Islet precursor cell (in vitro differentiated cells): ENCODE measurements around the gene LIME1.
"Not testable (repeated sequence)": the region's sequence is repeated elsewhere in the genome, so short reads cannot be mapped to it uniquely, and the experiment has no call there.

Experiments used
- DNase-seq: peaks from one replicate; pipeline ENCODE4 v3.0.0-alpha.2; 2018

LIME1 gene

DNA sequence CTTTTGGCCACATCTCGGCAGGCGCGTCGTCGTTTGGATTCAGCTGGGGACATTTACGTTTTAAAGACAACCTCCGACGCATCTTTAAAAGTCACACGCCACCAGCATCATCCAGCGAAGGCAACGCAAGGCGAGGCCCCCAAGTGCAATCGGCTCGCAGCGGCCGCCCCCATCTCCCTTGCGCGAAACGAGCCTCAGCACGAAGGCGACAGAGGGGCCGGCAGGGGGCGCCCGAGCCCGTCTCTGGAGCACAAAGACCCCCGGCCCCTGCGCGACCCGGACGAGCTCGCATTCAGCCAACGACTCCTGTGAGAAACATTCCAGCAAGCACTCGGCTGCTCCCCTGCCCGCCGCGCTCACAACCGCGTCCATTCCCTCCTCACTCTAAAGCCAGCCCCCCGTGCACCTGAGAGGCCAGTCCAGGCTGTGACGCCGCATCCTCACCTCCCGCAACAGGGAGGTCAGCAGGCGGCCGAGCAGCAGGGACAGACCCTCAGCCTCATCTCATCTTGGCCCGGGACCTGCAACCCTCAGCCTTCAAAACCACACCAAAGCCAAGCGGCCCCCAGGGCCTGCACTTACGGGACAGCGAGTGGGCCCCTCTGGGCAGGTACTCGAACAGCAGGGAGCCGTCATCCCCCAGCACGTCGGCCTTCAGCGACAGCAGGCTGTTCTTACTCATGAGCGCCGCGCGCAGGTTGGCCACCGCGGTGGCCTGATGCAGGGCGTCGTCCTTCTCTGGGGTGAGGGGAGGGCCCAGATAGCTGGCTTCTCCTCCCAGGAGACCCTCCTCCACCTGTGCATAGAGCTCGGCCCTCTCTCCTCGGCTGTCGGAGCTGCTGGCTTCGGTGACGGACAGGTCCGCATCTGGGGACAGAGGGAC lies 38.9 kb downstream of the LIME1 start:
- DNase-seq: peak; percentile 92

DNA sequence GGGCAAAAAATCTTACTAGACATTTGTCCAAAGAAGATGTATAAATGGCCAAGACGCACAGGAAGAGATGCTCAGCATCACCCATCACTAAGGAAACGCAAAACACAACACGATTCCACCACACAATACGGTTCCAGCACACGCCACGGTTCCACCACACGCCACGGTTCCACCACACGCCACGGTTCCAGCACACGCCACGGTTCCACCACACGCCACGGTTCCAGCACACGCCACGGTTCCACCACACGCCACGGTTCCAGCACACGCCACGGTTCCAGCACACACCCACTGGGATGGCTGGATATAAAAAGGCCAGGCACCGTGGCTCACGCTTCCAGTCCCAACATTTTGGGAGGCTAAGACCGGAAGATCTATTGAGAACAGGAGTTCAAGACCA lies 40.4 kb downstream of the LIME1 start:
- DNase-seq: not testable (repeated sequence)

- DNase-seq: no peak
These were observed 41.1 kb downstream of the LIME1 start for GRCh38 chr20:63777614-63778013.

- no peak for DNase-seq
These were observed 41.7 kb downstream of the LIME1 start for GRCh38 chr20:63778034-63778752.

- no peak for DNase-seq
These were observed 42.4 kb downstream of the LIME1 start for GRCh38 chr20:63778857-63779256.

- no peak for DNase-seq
These were observed 44.7 kb downstream of the LIME1 start for GRCh38 chr20:63781181-63781580.

DNA sequence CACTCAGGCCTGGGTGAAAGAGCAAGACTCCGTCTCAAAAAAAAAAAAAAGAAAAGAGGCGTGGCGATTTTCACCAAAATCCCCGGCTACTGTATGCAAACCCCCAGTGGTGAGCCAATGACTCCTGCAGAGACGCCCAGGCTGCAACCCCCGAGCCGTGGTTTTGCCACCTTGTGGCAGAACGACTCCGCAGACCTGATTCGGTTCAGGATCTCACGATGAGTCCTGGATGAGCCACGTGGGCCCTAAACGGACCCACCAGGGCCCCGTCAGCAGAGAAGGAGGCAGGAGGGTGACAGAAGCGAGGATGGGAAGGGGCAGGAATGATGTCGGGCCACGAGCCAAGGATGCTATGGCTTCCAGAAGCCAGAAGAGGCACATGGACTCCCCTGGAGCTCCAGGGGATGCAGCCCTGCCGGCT lies 45.6 kb downstream of the LIME1 start:
- no peak for DNase-seq

- no peak for DNase-seq
These were observed 46.1 kb downstream of the LIME1 start for GRCh38 chr20:63782521-63782971.

- DNase-seq: no peak
These were observed 47.5 kb downstream of the LIME1 start for GRCh38 chr20:63783970-63784369.

- no peak for DNase-seq
These were observed 49.2 kb downstream of the LIME1 start for GRCh38 chr20:63785691-63786131.

DNA sequence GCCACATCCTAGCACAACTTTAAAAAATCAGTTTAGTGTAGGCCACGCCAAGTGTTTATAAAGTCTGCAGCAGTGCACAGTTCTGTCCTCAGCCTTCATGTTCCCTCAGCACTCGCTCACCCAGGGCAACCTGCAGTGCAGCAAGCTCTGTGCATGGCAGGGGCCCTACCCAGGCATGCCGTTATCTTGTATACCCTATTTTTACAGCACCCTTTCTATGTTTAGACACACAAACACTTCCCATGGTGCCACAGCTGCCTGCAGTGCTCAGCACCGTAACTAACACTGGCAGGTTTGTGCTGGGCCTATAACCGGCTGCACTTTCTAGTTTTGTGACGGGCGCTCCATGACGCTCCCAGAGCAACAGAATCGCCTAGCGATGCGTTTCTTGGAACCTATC lies 50.8 kb downstream of the LIME1 start:
- DNase-seq: no peak

DNA sequence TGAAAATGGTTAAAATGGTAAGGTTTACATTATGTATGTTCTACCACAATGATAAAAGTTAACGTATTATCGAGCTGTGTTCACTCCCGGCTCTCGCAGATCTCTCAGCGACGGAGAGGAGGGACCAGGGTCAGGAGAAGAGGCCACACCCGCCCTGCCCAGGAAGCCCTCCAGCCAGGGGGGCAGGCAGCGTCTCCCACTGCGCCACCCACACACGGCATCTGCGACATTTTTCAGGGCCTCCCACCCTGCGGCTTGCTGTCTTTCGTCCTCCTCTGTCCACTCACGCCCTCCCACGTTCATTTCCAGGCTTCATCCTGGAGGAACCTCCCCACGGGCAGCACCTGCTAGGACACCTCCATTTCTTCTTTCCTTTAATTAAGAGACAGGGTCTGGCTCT lies 51.3 kb downstream of the LIME1 start:
- DNase-seq: no peak
